Measurements from ENCODE around the gene HPGD.

Gene HPGD

GRCh38 chr4:174485025-174485424 is 37.3 kb downstream of the HPGD start:
- TF ChIP-seq, protein P1, sequence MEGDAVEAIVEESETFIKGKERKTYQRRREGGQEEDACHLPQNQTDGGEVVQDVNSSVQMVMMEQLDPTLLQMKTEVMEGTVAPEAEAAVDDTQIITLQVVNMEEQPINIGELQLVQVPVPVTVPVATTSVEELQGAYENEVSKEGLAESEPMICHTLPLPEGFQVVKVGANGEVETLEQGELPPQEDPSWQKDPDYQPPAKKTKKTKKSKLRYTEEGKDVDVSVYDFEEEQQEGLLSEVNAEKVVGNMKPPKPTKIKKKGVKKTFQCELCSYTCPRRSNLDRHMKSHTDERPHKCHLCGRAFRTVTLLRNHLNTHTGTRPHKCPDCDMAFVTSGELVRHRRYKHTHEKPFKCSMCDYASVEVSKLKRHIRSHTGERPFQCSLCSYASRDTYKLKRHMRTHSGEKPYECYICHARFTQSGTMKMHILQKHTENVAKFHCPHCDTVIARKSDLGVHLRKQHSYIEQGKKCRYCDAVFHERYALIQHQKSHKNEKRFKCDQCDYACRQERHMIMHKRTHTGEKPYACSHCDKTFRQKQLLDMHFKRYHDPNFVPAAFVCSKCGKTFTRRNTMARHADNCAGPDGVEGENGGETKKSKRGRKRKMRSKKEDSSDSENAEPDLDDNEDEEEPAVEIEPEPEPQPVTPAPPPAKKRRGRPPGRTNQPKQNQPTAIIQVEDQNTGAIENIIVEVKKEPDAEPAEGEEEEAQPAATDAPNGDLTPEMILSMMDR (IDR thresholded peaks at IDR 0.05): no peak
- no peak overlapping the region for H3K27ac ChIP-seq
- H3K4me3 ChIP-seq: no peak overlapping the region
- no peak for DNase-seq (ENCODE audit: low spot score)

DNA sequence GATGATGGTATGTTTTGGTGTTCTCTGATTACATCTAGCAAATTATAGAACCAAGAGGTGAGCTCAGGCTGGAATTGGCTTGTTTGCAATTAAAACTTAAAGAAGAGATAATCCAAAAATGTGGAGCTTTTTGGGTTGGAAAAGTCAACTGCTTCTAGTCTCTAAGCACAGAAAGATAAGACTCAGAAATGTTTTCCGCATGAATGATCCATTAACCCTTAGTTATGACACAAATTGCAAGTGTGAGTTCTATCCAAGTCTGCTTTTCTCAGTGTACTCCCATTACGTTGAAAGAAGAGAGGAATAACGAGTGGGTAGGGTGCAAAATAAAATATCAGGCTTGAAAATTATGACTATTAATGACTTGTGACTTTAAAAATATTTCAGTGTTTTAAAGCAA is 38.5 kb downstream of the HPGD start:
- DNase-seq (ENCODE audit: low spot score): no peak
- H3K27ac ChIP-seq: no peak overlapping the region
- TF ChIP-seq, protein P1 (IDR thresholded peaks at IDR 0.05): no peak
- no peak overlapping the region for H3K4me3 ChIP-seq

GRCh38 chr4:174479140-174479539 is 43.1 kb downstream of the HPGD start:
- H3K27ac ChIP-seq: no peak overlapping the region
- no peak overlapping the region for H3K4me3 ChIP-seq
- DNase-seq (ENCODE audit: low spot score): no peak
- TF ChIP-seq, protein P1 (IDR thresholded peaks at IDR 0.05): no peak

GRCh38 chr4:174475528-174475927 is 46.8 kb downstream of the HPGD start:
- TF ChIP-seq, protein P1 (IDR thresholded peaks at IDR 0.05): no peak
- H3K27ac ChIP-seq: no peak overlapping the region
- DNase-seq (ENCODE audit: low spot score): no peak
- no peak overlapping the region for H3K4me3 ChIP-seq

DNA sequence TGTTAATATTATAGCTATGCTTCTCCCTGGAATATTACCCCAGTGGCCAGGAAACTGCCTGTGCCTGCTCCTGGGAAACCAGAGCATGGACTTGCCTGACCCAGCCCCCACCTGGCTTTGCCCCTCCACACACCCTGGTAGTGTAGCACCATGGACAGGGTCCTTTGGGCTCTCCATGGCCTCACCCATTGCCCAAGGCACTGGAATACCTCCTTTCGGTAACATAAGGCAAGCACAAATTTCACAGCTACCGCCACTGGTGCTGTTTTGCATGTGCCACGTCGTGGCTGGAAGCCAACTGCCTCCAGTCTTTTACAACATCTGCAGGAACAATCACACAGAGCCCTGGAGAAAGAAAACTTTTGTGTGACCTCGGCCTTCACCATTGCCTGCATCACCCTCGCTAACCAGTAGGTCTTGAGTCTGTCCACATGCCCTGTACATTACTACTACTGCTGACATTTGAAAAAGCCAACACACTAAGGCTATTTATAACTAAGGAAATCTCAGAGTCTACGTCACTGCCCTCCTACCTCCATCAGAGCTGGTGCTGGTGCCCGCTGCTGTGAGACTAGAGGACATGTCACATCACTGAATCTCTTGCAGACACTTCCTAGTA is 47.7 kb downstream of the HPGD start:
- DNase-seq (ENCODE audit: low spot score): no peak
- Histone ChIP-seq H3K27ac (no peak overlapping the region), H3K4me3 (no peak overlapping the region)
- TF ChIP-seq, protein P1 (IDR thresholded peaks at IDR 0.05): no peak

- TF ChIP-seq, protein P1 (IDR thresholded peaks at IDR 0.05): no peak
Observed at GRCh38 chr4:174467107-174467506, 55.2 kb downstream of the HPGD start.

GRCh38 chr4:174464949-174465348 is 57.3 kb downstream of the HPGD start:
- Histone ChIP-seq H3K4me3 (no peak overlapping the region), H3K27ac (no peak overlapping the region)
- no peak for DNase-seq (ENCODE audit: low spot score)
- TF ChIP-seq, protein P1 (IDR thresholded peaks at IDR 0.05): no peak

More at GRCh38 chr4:174467107-174467506, 55.2 kb downstream of the HPGD start:
- no peak for DNase-seq (ENCODE audit: low spot score)
- no peak overlapping the region for H3K4me3 ChIP-seq
- no peak overlapping the region for H3K27ac ChIP-seq
